ENCODE measurements around the gene KDR.

GRCh38 chr4:55029321-55029720 is 96.1 kb downstream of the KDR start:
- TF ChIP-seq CTCF (IDR thresholded peaks at IDR 0.05) (no peak), POLR2A (IDR thresholded peaks at IDR 0.05) (no peak)
